ENCODE measurements around the gene RBM33. TPM values are rescaled to one million over a fixed set of nuclear protein-coding genes. Genes with fewer than 3 reads are reported as not detected.
A peak's percentile ranks its signal among the peaks of the same experiment; 100 is the strongest.

The RBM33 gene
- total and polyA plus RNA-seq, 2 of the 4 experiments (the other 2 are of a cell fraction): 7.3 to 10.8 TPM

DNA sequence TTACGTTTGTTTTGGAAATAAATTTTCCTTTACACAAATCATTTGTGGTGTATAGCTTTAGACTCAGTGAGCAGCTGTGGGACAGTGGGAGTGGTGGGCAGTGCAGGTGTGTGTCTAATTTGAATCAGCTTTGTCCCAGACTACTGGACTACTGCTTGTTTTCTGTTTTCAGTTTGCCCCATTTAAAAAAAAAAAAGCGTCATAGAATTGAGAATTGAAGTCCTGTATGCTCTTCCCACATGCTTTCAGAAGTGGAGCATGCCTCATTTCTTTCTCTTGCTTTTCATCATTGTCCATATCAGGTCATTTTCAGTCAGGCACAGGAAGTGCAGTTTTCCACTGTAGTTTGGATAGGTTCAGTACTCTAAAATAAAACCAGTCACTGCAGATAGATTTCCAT is 101.7 kb downstream of the RBM33 start:
- BruUV-seq (replicated peaks): no TSS peak

More for the DNA sequence above, 101.7 kb downstream of the RBM33 start:
- Histone ChIP-seq H2BK20ac (ENCODE audit: low read depth, low read length) (no peak overlapping the region), H2AK9ac (replicated peaks; ENCODE audit: low read depth, low read length, poor library complexity) (no peak overlapping the region), H3K9me1 (ENCODE audit: insufficient read depth, low read length) (0 out of 2 replicates have a peak, but pooled peaks cover 4% of the 10 kb centered on the region), H3K9ac (ENCODE audit: low read depth, low read length) (no peak overlapping the region), H4K5ac (ENCODE audit: low read depth, low read length) (no peak overlapping the region), H4K20me1 (ENCODE audit: insufficient read depth, low read length) (peaks cover 19% of the 10 kb centered on the region; the same call in 1 of the 2 replicates), H3K9me3 (ENCODE audit: control insufficient read depth, insufficient read depth, low read length) (no peaks in the 10 kb centered on the region), H3K4me3 (ENCODE audit: insufficient read depth, low read depth, low read length) (no peak overlapping the region), H3K4ac (ENCODE audit: low read depth, low read length) (no peak overlapping the region), H2AFZ (replicated peaks; ENCODE audit: low read length, poor library complexity) (no peak overlapping the region), H2BK5ac (ENCODE audit: low read depth, low read length, poor library complexity, severe bottlenecking) (no peak overlapping the region), H3K14ac (replicated peaks; ENCODE audit: low read depth, low read length) (no peak overlapping the region), H2AK5ac (ENCODE audit: low read depth, low read length) (no peak overlapping the region), H3K27ac (ENCODE audit: insufficient read depth, low read length) (no peak overlapping the region), H3K23ac (ENCODE audit: low read depth, low read length) (no peak overlapping the region), H3K27me3 (ENCODE audit: control insufficient read depth, insufficient read depth, low read length) (no peaks in the 10 kb centered on the region), H3K4me1 (ENCODE audit: control insufficient read depth, insufficient read depth, low read length) (0 out of 2 replicates have a peak, but pooled peaks cover 2% of the 10 kb centered on the region), H4K91ac (ENCODE audit: insufficient read depth, low read depth, low read length) (no peak overlapping the region), H2BK15ac (ENCODE audit: low read depth, low read length) (no peak overlapping the region), H4K8ac (ENCODE audit: low read depth in 2 of 2, low read length in 2 of 2) (no peak overlapping the region), H3K4me2 (ENCODE audit: low read depth, low read length) (no peak overlapping the region), H3K79me1 (ENCODE audit: low read depth in 1 of 2, low read length in 2 of 2) (peaks cover 16 to 37% of the 10 kb centered on the region in 2 experiments), H2BK120ac (ENCODE audit: low read depth, low read length) (no peak overlapping the region), H3K36me3 (ENCODE audit: control insufficient read depth, insufficient read depth, low read length) (peaks cover 33% of the 10 kb centered on the region), H3K18ac (ENCODE audit: low read depth, low read length) (no peak overlapping the region), H3K56ac (ENCODE audit: extremely low read depth, insufficient read depth, low read length) (no peak overlapping the region)
- no CpG with 5 or more reads among the region's 2 CpGs for WGBS, 2 experiments (ENCODE audit: extremely low coverage in 2 of 2, insufficient read length in 1 of 2)
- dilution Hi-C loops (cut with HindIII; ENCODE audit: low sequenced_read_pairs, unreplicated experiment) (no loop called here), in situ Hi-C loops (cut with MboI; ENCODE audit: low sequenced_read_pairs) (no loop called here), intact Hi-C loops (cut with micrococcal nuclease) (no loop called here)
- ChIA-PET POLR2A (ENCODE audit: unreplicated experiment) (no interaction called here), CTCF (interaction anchor here (0.5 to 0.6 kb wide), 2 partner anchors 27 to 147 kb away, joined by 4 read pairs; no protein-coding TSS in a partner anchor)
- DNase-seq: no peak
- ATAC-seq (ENCODE audit: low read depth): peak; percentile 35
- TF ChIP-seq RFX5 (IDR thresholded peaks at IDR 0.05; ENCODE audit: low read depth, low read length): no peak
- no peak for TF ChIP-seq FOS (IDR thresholded peaks at IDR 0.05; ENCODE audit: low read depth, low read length)
- TF ChIP-seq MXI1 (IDR thresholded peaks at IDR 0.05; ENCODE audit: borderline replicate concordance, low read depth, low read length): no peak
- no peak for TF ChIP-seq RAD21 (IDR thresholded peaks at IDR 0.05; ENCODE audit: low read length)
- no peak for TF ChIP-seq CHD1 (IDR thresholded peaks at IDR 0.05; ENCODE audit: low read depth, low read length)
- no peak for TF ChIP-seq USF2 (IDR thresholded peaks at IDR 0.05; ENCODE audit: low read depth, low read length)
- no peak for TF ChIP-seq CEBPB (IDR thresholded peaks at IDR 0.05; ENCODE audit: low read depth, low read length)
- no peak for TF ChIP-seq BHLHE40 (IDR thresholded peaks at IDR 0.05; ENCODE audit: low read depth, low read length)
- no peak for TF ChIP-seq CTCF (conservative IDR thresholded peaks at IDR 0.05; ENCODE audit: low read depth, low read length)
